GM19372 (cell line): ENCODE measurements around the gene CACNA1C.
"Not testable (repeated sequence)": the region's sequence is repeated elsewhere in the genome, so short reads cannot be mapped to it uniquely, and the experiment has no call there.

ENCODE experiments used
- ATAC-seq: cut with Tn5 transposase; IDR thresholded peaks from one replicate; pipeline ENCODE4 v1.9.1; 2021; ENCODE audit warnings: mild to moderate bottlenecking, low read depth, moderate library complexity; ENCODE audit not compliant: unreplicated experiment

Gene CACNA1C

GRCh38 chr12:2074792-2075191 is 22.0 kb downstream of the CACNA1C start:
- ATAC-seq: no peak

DNA sequence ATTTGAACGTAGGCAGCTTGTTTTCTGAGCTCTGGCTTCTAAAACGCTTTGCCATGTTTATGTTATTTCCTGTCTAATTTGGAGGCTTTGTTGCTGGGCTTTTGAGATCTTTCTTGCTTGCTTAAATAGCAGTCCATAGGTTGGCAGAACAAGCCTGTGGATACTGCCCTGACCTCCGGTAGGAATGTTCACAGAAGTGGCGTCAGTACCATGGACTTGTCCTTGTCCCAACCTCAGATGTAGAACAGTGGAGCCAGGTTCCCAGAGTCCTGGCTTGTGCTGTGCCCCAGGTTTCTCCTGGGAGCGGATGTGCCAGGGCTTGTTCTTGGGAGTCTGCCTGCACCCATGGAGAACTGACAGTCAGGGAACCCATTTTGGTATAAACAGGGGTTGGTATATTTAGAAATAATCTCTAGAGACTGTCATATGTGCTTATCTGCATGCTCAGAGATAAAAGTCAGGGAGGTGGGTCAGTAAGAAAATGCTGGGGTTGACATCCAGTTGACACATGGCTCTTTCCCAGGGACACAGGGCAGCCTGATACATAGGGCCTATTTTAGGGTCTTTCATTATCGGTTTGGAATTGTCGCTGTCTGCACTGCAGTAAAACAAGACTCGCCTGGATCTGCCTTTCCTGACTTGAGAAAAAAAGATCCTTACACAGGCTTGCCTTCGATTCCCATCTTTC is 22.9 kb downstream of the CACNA1C start:
- ATAC-seq: no peak

DNA sequence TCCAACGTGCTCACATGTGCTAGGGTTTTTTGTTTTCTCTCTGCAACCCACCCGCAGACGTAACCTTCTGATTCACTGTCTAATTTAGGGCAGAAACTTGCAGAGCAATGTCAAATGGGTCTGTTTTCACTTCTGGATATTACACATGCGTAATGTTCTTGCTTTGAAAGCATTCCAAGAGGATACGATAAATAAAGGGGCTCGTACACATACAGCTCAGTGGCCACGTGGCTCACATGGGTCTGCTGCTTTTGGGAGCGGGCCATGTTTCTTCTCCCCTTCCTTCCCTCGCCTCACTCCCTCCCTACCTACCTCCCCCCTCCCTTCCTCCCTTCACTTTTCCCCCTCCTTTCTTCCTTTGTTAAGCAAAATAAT is 23.4 kb downstream of the CACNA1C start:
- ATAC-seq: no peak

GRCh38 chr12:2076728-2077127 is 23.9 kb downstream of the CACNA1C start:
- ATAC-seq: no peak

GRCh38 chr12:2080604-2081003 is 27.8 kb downstream of the CACNA1C start:
- ATAC-seq: no peak

GRCh38 chr12:2082321-2082720 is 29.5 kb downstream of the CACNA1C start:
- no peak for ATAC-seq

GRCh38 chr12:2083008-2083407 is 30.2 kb downstream of the CACNA1C start:
- ATAC-seq: no peak

DNA sequence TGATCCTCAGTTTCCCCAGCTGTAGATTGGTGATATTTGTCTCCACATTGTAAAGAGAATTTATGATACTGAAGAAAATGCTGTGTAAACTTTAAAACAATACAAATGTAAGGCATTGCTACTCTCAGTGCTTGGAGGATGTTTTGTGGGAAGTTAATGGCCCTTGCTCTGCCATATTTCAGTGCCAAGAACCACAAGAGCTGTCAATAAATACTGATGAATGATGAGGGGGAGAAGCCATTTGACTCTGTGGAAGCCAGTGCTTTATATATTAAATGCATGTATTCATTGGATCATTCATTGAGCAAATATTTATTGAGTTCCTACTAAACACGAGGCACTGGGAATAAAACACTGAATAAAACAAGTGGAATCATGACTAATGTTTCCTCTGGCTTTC is 30.8 kb downstream of the CACNA1C start:
- no peak for ATAC-seq

DNA sequence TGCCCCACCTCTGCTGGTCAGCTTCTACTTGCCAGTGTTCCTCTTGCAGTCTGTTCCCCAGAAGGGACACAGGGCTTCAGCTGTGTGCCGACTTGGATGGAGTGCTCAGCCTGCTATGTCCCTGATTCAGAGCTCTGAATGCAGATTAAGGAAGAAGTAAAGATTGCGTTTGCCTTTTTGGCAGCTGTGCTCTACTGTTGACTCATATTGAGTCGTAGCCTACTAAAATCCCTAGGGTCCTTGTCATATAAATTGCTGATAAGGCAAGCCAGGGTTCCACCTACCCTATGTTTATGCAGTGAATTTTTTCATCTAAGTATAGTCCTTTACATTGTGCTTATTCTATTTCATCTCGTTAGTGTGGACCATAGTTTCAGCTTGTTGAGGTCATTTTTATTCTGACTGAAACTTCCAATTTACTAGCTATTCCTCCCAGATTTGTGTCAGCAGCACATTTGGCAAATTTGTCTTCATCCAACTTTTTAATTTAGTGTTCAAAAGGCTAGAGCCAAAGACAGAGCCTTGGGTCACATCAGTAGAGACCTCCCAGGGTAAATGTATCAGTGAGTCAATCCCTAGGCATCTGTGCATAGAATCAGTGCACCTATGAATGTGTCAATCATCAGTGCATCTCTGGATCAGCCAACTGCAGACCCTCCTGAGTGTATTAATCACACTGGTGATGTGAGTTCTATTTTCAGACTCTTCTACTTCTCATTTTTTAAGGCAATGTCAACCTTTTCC is 31.9 kb downstream of the CACNA1C start:
- ATAC-seq: no peak

DNA sequence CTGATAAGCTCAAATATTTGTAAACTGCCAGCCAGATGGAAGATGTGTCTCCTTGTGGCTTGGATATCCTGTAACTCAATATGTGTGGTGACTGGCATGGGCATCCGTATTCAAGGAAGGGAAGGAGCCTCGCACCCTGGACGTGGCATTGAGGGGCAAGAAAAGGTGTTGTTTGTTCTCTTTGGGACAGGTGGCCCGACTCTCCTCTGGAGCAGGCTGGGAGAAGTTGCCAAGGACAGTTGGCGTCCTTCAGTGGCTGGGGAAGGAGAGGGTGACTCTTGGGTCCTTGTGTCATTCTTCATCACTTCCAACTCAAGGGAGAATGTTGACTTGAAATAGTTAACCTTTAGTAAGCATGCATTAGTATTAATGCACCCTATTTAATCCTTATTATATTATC is 39.6 kb downstream of the CACNA1C start:
- ATAC-seq: no peak

DNA sequence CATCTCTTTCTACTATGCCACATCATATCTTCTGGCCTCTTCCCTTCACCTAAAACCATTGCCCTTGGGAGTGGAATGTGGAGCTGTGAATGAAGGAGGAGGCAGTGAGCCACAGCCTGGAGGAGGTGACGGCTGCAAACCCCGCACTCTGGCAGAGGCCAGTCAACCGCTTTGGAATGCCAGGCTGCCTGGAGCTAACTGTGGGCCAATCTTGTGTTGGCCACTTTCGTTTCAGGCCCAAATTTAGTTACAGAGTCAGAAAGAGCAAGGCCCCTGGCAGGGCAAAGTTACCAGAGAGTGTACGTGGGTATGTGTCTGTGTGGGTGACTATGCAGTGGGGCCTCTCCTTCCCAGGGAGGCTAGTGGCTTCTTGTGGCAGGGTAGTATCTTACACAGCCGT is 40.1 kb downstream of the CACNA1C start:
- no peak for ATAC-seq

- ATAC-seq: no peak
Measured at GRCh38 chr12:2094597-2094996, 41.8 kb downstream of the CACNA1C start.

- ATAC-seq: no peak
Measured at GRCh38 chr12:2095878-2096277, 43.1 kb downstream of the CACNA1C start.

DNA sequence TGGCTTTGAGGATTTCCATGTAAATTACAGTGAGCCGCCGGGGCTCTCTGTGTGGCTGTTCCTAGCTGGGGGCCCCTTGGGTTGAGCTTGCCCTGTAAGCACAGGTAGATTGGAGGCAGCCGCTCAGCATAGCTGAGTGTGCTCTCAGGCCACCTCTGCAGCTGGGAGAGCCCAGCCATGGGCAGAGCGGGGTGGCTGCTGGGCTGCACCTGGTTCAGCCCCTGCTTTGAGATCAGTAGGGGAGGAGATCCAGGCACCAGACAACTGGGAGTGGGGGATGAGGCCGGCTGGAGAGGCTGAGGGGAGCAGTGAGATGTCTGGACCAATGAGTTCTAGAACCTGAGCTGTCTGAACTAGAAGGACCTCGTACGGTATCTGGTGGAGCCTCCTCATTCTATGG is 44.8 kb downstream of the CACNA1C start:
- ATAC-seq: no peak

GRCh38 chr12:2098852-2099251 is 46.1 kb downstream of the CACNA1C start:
- no peak for ATAC-seq

DNA sequence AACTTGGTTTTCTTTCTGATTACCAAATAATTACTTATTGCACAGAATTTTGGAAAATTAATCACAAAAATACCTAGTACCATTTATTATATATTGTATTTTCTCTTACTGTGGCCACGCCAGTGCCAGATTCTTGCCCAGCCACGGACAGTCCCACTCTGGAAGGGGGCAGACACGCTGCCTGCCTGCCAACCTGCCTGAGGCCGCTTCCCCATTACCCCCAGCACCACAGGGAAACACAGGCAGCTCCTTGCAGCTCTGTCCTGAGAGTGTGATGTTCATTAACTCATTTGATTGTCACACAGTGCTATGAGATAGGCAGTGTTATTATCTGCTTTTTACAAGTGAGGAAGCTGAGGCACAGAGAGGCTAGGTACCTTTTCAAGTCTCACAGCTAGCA is 46.8 kb downstream of the CACNA1C start:
- no peak for ATAC-seq

DNA sequence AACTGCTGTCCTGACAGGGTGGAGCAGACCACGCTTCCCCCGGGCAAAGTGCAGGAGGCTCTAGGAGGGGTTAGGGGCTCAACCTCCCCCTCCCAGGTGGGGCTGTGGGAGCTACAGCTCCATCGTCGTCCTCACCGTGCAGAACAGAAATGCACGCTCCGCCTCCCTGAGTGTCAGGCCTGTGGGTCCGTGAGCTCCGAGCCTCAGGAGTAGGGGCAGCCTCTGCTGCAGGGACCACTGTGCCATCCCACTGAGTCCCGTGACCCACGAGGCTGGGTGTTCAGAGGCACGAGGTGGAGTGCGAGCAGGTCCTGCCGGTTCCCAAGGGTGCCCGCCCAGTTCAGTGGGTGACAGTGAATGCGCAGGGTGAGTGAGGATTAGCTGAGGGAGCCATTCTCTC is 48.6 kb downstream of the CACNA1C start:
- ATAC-seq: no peak

DNA sequence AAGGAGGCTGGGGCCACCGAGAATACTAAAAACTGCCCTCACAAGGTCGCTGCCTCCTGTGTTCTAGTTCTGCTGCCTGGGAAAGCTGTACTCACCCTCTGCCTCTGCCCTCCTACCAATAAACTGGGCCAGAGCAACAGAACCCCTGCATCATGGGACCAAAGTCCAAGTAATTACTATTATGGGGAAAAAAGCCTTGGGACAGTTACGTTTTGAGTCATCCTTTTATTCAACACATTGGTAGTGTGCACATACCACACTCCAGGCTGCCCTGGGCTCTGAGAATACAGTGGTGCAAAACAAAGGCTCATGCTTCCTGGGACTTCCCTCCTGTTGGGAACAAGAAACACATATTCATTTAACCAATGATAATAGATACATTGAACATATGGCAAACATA is 49.0 kb downstream of the CACNA1C start:
- ATAC-seq: no peak

DNA sequence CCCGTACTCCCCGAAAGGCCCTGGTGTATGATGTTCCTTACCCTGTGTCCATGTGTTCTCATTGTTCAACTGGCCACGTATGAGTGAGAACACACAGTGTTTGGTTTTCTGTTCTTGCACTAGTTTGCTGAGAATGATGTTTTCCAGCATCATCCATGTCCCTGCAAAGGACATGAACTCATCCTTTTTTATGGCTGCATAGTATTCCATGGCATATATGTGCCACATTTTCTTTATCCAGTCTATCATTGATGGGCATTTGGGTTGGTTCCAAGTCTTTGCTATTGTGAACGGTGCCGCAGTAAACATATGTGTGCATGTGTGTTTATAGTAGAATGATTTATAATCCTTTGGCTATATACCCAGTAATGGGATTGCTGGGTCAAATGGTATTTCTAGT is 49.9 kb downstream of the CACNA1C start:
- not testable (repeated sequence) for ATAC-seq

DNA sequence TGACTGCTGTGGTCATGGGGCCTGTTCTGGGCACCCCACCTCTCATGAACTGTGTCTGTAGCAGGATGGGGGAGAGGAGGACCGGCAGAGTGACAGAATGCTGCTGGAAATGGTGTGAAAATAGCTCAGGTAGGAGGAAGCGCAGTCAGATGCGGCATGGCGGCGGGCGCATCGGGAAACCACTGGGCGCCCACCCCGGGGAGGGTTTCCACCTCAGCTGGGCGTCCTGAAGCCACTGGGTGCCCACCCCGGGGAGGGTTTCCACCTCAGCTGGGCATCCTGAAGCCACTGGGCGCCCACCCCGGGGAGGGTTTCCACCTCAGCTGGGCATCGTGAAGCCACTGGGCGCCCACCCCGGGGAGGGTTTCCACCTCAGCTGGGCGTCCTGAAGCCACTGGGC is 52.6 kb downstream of the CACNA1C start:
- ATAC-seq: not testable (repeated sequence)

DNA sequence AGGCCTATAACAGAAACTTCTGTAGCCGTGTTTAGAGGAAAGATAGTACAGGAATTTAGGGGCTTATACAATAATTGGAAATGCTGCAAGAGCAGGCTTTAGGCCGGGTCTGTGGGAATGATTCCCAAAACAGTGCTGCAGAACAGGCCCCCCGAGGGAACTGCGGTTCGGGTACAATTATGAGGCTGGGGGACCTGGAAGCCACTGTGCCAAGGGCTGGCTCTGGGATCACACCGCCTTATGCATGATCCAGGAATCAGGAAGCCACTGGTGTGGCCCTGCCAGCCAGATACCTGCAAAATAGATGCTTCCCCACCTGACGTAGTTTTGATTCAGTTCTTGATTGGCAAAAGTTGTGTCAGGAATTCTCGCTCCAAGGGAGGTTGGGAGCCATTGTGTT is 55.4 kb downstream of the CACNA1C start:
- ATAC-seq: no peak

DNA sequence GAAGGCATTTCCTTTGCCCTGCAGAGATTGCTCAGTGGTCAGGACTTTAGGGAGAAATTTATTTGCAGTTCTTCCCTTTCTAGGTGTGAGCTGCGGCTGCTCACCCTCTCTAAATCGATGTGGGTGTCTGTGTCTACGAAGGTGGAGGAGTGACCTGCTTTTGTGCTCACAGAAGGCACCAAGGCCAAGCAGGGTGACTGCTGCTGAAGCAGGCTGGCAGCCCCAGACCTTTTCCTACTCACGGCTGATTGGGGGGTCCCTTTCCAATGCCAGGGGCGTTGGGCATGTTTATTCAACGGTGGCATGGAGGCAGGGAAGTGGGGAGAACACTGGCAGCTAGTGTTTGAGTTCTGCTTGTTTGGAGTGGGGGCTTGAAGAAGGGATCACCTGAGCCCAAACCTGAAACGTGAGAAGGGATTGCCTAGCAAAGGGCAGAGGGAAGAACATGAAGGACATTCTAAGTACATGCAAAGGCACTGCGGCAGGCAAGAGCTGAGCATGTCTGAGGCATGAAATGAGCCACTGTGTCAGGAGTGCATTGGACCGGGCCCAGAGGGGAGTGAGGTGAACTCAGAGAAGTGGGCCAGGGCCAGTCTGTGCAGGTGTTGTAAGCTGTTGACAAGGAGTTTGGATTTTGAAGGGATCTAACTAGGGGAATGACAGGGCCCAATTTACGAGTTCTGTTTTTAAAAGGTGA is 56.3 kb downstream of the CACNA1C start:
- ATAC-seq: no peak
